Upper lobe of right lung (tissue), 1 donor: ENCODE measurements around the gene GEMIN7. TPM values are rescaled to one million over a fixed set of nuclear protein-coding genes. Genes with fewer than 3 reads are reported as not detected.
A peak's percentile ranks its signal among the peaks of the same experiment; 100 is the strongest.

Experiments
- ATAC-seq: fragments of 200-7000 bp; cut with Tn5 transposase; one replicate; pipeline ENCODE4 v1.9.1; 2020; ENCODE audit warnings: mild to moderate bottlenecking, moderate library complexity
- DNase-seq: peaks from one replicate; pipeline ENCODE4 v3.0.0-alpha.2; 2020
- H3K27ac ChIP-seq: fragments of 200-600 bp; one replicate; pipeline ENCODE4 v1.8.0; 2022
- H3K27me3 ChIP-seq: fragments of 200-600 bp; one replicate; pipeline ENCODE4 v1.8.0; 2022; ENCODE audit warnings: mild to moderate bottlenecking
- H3K36me3 ChIP-seq: fragments of 200-600 bp; one replicate; pipeline ENCODE4 v1.8.0; 2022
- H3K4me1 ChIP-seq: fragments of 200-600 bp; one replicate; pipeline ENCODE4 v1.8.0; 2022
- H3K4me3 ChIP-seq: fragments of 200-600 bp; one replicate; pipeline ENCODE4 v1.8.0; 2022; ENCODE audit warnings: mild to moderate bottlenecking
- H3K9me3 ChIP-seq: fragments of 200-600 bp; one replicate; pipeline ENCODE4 v1.8.0; 2022
- CTCF ChIP-seq: fragments of 200-600 bp; IDR thresholded peaks from one replicate; pipeline ENCODE4 v1.8.0; 2022; ENCODE audit warnings: antibody characterized with exemption
- intact Hi-C: fragments of 100-400 bp; cut with DNase I; formaldehyde crosslinking; loops from one replicate; pipeline ENCODE4 v1.11.0; 2022
- total RNA-seq: library from RNA; stranded (reverse); fragmentation: NEBNext Ultra II Directional; extraction: Animal tissue kit (Norgen Biotek cat#: 25700); gene quantifications from one replicate; pipeline ENCODE4 v1.2.1, GENCODE V29; 2021
- donor health status: DM: no; HTN: yes; CAD: no; lungs with severe emphysema.

The GEMIN7 gene
- total RNA-seq, 1 donor from 2014 or later, result 14.9 TPM

GRCh38 chr19:45121827-45122345, 42.8 kb downstream of the GEMIN7 start:
- DNase-seq (no peak), ATAC-seq (no peak)
- intact Hi-C loops, result no loop called here
- H3K9me3 ChIP-seq, result no peaks in the 10 kb centered on the region
- H3K4me1 ChIP-seq, result peaks cover 12% of the 10 kb centered on the region
- no peak for TF ChIP-seq CTCF
- H3K27me3 ChIP-seq, result no peaks in the 10 kb centered on the region
- H3K4me3 ChIP-seq, result no peak overlapping the region
- H3K27ac ChIP-seq, result no peak overlapping the region
- H3K36me3 ChIP-seq, result no peaks in the 10 kb centered on the region

- intact Hi-C loops, result no loop called here
- no peak for ATAC-seq
- TF ChIP-seq CTCF, result no peak
- no peaks in the 10 kb centered on the region for H3K27me3 ChIP-seq
- DNase-seq, result no peak
- H3K4me3 ChIP-seq, result no peak overlapping the region
- no peaks in the 10 kb centered on the region for H3K36me3 ChIP-seq
- H3K4me1 ChIP-seq, result peaks cover 4% of the 10 kb centered on the region
- H3K9me3 ChIP-seq, result no peaks in the 10 kb centered on the region
- H3K27ac ChIP-seq, result no peak overlapping the region
Observed at GRCh38 chr19:45122832-45123231, 43.8 kb downstream of the GEMIN7 start.

GRCh38 chr19:45123440-45123850, 44.4 kb downstream of the GEMIN7 start:
- Histone ChIP-seq H3K9me3 (no peaks in the 10 kb centered on the region), H3K27me3 (no peaks in the 10 kb centered on the region), H3K27ac (no peak overlapping the region), H3K4me3 (no peak overlapping the region), H3K36me3 (no peaks in the 10 kb centered on the region), H3K4me1 (peaks cover 3% of the 10 kb centered on the region)
- intact Hi-C loops, result no loop called here
- no peak for TF ChIP-seq CTCF
- DNase-seq (no peak), ATAC-seq (no peak)

GRCh38 chr19:45124021-45124420, 45.0 kb downstream of the GEMIN7 start:
- peaks cover 3% of the 10 kb centered on the region for H3K4me1 ChIP-seq
- no peak overlapping the region for H3K27ac ChIP-seq
- H3K36me3 ChIP-seq, result no peaks in the 10 kb centered on the region
- no peak for TF ChIP-seq CTCF
- no peak overlapping the region for H3K4me3 ChIP-seq
- H3K9me3 ChIP-seq, result no peaks in the 10 kb centered on the region
- no peaks in the 10 kb centered on the region for H3K27me3 ChIP-seq
- intact Hi-C loops, result no loop called here
- ATAC-seq (no peak), DNase-seq (no peak)

GRCh38 chr19:45125360-45125759, 46.3 kb downstream of the GEMIN7 start:
- intact Hi-C loops, result no loop called here
- Histone ChIP-seq H3K9me3 (no peaks in the 10 kb centered on the region), H3K27ac (no peak overlapping the region), H3K4me1 (peaks cover 3% of the 10 kb centered on the region), H3K36me3 (no peaks in the 10 kb centered on the region), H3K27me3 (no peaks in the 10 kb centered on the region), H3K4me3 (no peak overlapping the region)
- ATAC-seq (no peak), DNase-seq (no peak)
- no peak for TF ChIP-seq CTCF

GRCh38 chr19:45125975-45126493, 47.0 kb downstream of the GEMIN7 start:
- peak; percentile 91 for ATAC-seq
- Histone ChIP-seq H3K27me3 (no peaks in the 10 kb centered on the region), H3K9me3 (no peaks in the 10 kb centered on the region), H3K27ac (no peak overlapping the region), H3K36me3 (no peaks in the 10 kb centered on the region), H3K4me3 (no peak overlapping the region), H3K4me1 (peaks cover 3% of the 10 kb centered on the region)
- intact Hi-C loops, result no loop called here
- TF ChIP-seq CTCF, result peak; percentile 75
- peak; percentile 82 for DNase-seq
